HepG2 (cell line): ENCODE results near the gene TMED6. TPM values are rescaled to one million over a fixed set of nuclear protein-coding genes. Genes with fewer than 3 reads are reported as not detected.
A peak's percentile ranks its signal among the peaks of the same experiment; 100 is the strongest.

Source experiments
- BATF2 ChIP-seq: sonication (generic); formaldehyde crosslinking; IDR thresholded peaks from 2 replicates; pipeline ENCODE4 v1.8.0; 2022; ENCODE audit warnings: mild to moderate bottlenecking, missing genetic modification reagents, moderate library complexity
- CAMTA2 ChIP-seq: sonication (generic); formaldehyde crosslinking; IDR thresholded peaks from 2 replicates; pipeline ENCODE4 v1.4.0; 2020; ENCODE audit warnings: mild to moderate bottlenecking, missing genetic modification reagents, borderline replicate concordance
- CCDC6 ChIP-seq: sonication (generic); formaldehyde crosslinking; IDR thresholded peaks from 2 replicates; pipeline ENCODE4 v1.8.1; 2022; ENCODE audit warnings: mild to moderate bottlenecking, missing genetic modification reagents, moderate library complexity
- ELF1 ChIP-seq: sonication (generic); formaldehyde crosslinking; IDR thresholded peaks from 2 replicates; pipeline ENCODE4 v1.4.0; 2020; ENCODE audit warnings: missing genetic modification reagents
- FOXA3 ChIP-seq: IDR thresholded peaks from 2 replicates; pipeline ENCODE4 v1.6.1; 2016; ENCODE audit warnings: missing genetic modification reagents, missing compliant biosample characterization
- HMG20A ChIP-seq: IDR thresholded peaks from 2 replicates; pipeline ENCODE4 v1.6.1; 2016; ENCODE audit warnings: borderline replicate concordance
- HMGXB4 ChIP-seq, 2 experiments: sonication (generic) in 1 of 2; formaldehyde crosslinking in 1 of 2; IDR thresholded peaks; 2 replicates each; pipeline versions ENCODE4 v1.4.0 to v1.6.1; 2018 to 2020; ENCODE audit warnings: missing genetic modification reagents in 2 of 2, borderline replicate concordance in 1 of 2, low read depth in 1 of 2, mild to moderate bottlenecking in 1 of 2, missing biosample characterization in 1 of 2
- IRX3 ChIP-seq: sonication (generic); formaldehyde crosslinking; IDR thresholded peaks from 2 replicates; pipeline ENCODE4 v1.8.1; 2023; ENCODE audit warnings: mild to moderate bottlenecking, low read depth, missing genetic modification reagents, borderline replicate concordance
- KMT2B ChIP-seq: IDR thresholded peaks from 2 replicates; pipeline ENCODE4 v1.6.1; 2016; ENCODE audit warnings: missing genetic modification reagents, missing compliant biosample characterization
- MTA3 ChIP-seq: sonication (generic); formaldehyde crosslinking; IDR thresholded peaks from 2 replicates; pipeline ENCODE4 v1.4.0; 2020; ENCODE audit warnings: missing genetic modification reagents
- MXD3 ChIP-seq: IDR thresholded peaks from 2 replicates; pipeline ENCODE4 v1.6.1; 2016; ENCODE audit warnings: mild to moderate bottlenecking, missing biosample characterization, missing genetic modification reagents
- NFE2 ChIP-seq: sonication (generic); formaldehyde crosslinking; IDR thresholded peaks from 2 replicates; pipeline ENCODE4 v1.4.0; 2020; ENCODE audit warnings: missing genetic modification reagents
- WIZ ChIP-seq: sonication (generic); formaldehyde crosslinking; IDR thresholded peaks from 2 replicates; pipeline ENCODE4 v1.5.1; 2020; ENCODE audit warnings: mild to moderate bottlenecking, missing genetic modification reagents
- XBP1 ChIP-seq: sonication (generic); formaldehyde crosslinking; IDR thresholded peaks from 2 replicates; pipeline ENCODE4 v1.5.0; 2020; ENCODE audit warnings: missing genetic modification reagents
- ZNF124 ChIP-seq: sonication (generic); formaldehyde crosslinking; IDR thresholded peaks from 2 replicates; pipeline ENCODE4 v1.4.0; 2020; ENCODE audit warnings: missing genetic modification reagents
- ZNF512B ChIP-seq: sonication (generic); formaldehyde crosslinking; IDR thresholded peaks from 2 replicates; pipeline ENCODE4 v1.5.1; 2020; ENCODE audit warnings: missing genetic modification reagents, mild to moderate bottlenecking, borderline replicate concordance
- ZNF549 ChIP-seq: sonication (generic); formaldehyde crosslinking; IDR thresholded peaks from 2 replicates; pipeline ENCODE4 v1.5.0; 2020; ENCODE audit warnings: missing genetic modification reagents
- ZNF567 ChIP-seq: sonication (generic); formaldehyde crosslinking; IDR thresholded peaks from 2 replicates; pipeline ENCODE4 v1.8.1; 2023; ENCODE audit warnings: mild to moderate bottlenecking, missing genetic modification reagents, borderline replicate concordance
- ZNF598 ChIP-seq: sonication (generic); formaldehyde crosslinking; IDR thresholded peaks from 2 replicates; pipeline ENCODE4 v1.5.1; 2020; ENCODE audit warnings: mild to moderate bottlenecking, missing genetic modification reagents, borderline replicate concordance
- ZNF616 ChIP-seq: sonication (generic); formaldehyde crosslinking; IDR thresholded peaks from 2 replicates; pipeline ENCODE4 v1.5.0; 2020; ENCODE audit warnings: low read depth, mild to moderate bottlenecking, missing genetic modification reagents
- ZNF709 ChIP-seq: sonication (generic); formaldehyde crosslinking; IDR thresholded peaks from 2 replicates; pipeline ENCODE4 v1.5.0; 2020; ENCODE audit warnings: mild to moderate bottlenecking, missing genetic modification reagents
- ZNF724P ChIP-seq: sonication (generic); formaldehyde crosslinking; IDR thresholded peaks from 2 replicates; pipeline ENCODE4 v1.8.0; 2022; ENCODE audit warnings: missing genetic modification reagents, borderline replicate concordance
- polyA plus RNA-seq, 8 experiments: library from polyadenylated mRNA; depleted of rRNA in 3 of 8; stranded (reverse) in 7 of 8; unstranded in 1 of 8; fragments of >200 nt; fragmentation: Illumina TruSeq in 4 of 8; extraction: Trizol in 4 of 8; gene quantifications; 2 replicates each; pipeline versions ENCODE4 v1.2.1 to v1.2.3, GENCODE V29; 2011 to 2016; ENCODE audit warnings: low read depth in 4 of 8, missing spikeins in 1 of 8, mixed read lengths in 1 of 8; ENCODE audit not compliant: insufficient read depth in 1 of 8
- total RNA-seq, 5 experiments: library from RNA; depleted of rRNA; stranded (reverse); fragments of >200 nt; fragmentation: Illumina TruSeq; extraction: Trizol; gene quantifications; 2 replicates each; pipeline ENCODE4 v1.2.3, GENCODE V29; 2016; ENCODE audit warnings: low read depth in 1 of 5

TMED6 gene
- total and polyA plus RNA-seq, 2 of the 13 experiments (the other 11 are each of a cell fraction or from before 2014, with no cell fraction given), result 9.8 to 14.4 TPM

- TF ChIP-seq ZNF512B (no peak), ZNF567 (CRISPR knock-in tag) (peak; percentile 90; the same call in 1 of the 2 replicates), ZNF709 (peak; percentile 90; the same call in 1 of the 2 replicates), ZNF124 (CRISPR knock-in tag) (peak; percentile 80), ZNF616 (CRISPR knock-in tag) (peak; percentile 55; the same call in 1 of the 2 replicates), CAMTA2 (CRISPR knock-in tag) (peak; percentile 98), IRX3 (no peak; the same call in 1 of the 2 replicates), MXD3 (peak; percentile 88; the same call in 1 of the 2 replicates), ELF1 (CRISPR knock-in tag) (peak; percentile 88), HMGXB4 (CRISPR knock-in tag; IDR thresholded peaks at IDR 0.05; ENCODE audit: borderline replicate concordance in 1 of 2, low read depth in 1 of 2) (peak; percentile 76 to 88), MTA3 (no peak), ZNF724P (CRISPR knock-in tag) (peak; percentile 92; the same call in 1 of the 2 replicates), ZNF549 (no peak), CCDC6 (peak; percentile 93; the same call in 1 of the 2 replicates), FOXA3 (CRISPR knock-in tag) (peak; percentile 67; the same call in 1 of the 2 replicates), HMG20A (CRISPR knock-in tag) (peak; percentile 29; the same call in 1 of the 2 replicates), KMT2B (CRISPR knock-in tag) (peak; percentile 87), WIZ (CRISPR knock-in tag) (0 out of 2 replicates have a peak, but pooled peaks have one; percentile 60), XBP1 (CRISPR knock-in tag) (no peak), ZNF598 (CRISPR knock-in tag) (peak; percentile 96), NFE2 (CRISPR knock-in tag) (no peak), BATF2 (CRISPR knock-in tag) (peak; percentile 90)
Measured at GRCh38 chr16:69330286-69331109, 21.1 kb downstream of the TMED6 start, which contains the start of gene PDF (continued).
